Kidney (tissue), 14 donors: ENCODE results near the gene TPPP2. TPM values are rescaled to one million over a fixed set of nuclear protein-coding genes. Genes with fewer than 3 reads are reported as not detected.
A peak's percentile ranks its signal among the peaks of the same experiment; 100 is the strongest.
"Not testable (repeated sequence)": the region's sequence is repeated elsewhere in the genome, so short reads cannot be mapped to it uniquely, and the experiment has no call there.

ENCODE experiments used
- DNase-seq, 5 donors: peaks; one replicate each; pipeline ENCODE4 v3.0.0-alpha.2; 2013 to 2020
- FAIRE-seq: peaks from 2 replicates; lab custom pipeline; 2012; peaks lifted over from hg19 to GRCh38; lab: Jason Lieb, UNC
- H3K27ac ChIP-seq, 2 donors: one replicate each; pipeline ENCODE4 v1.7.0; 2013; ENCODE audit warnings: low read depth in 2 of 2, low read length in 2 of 2, inconsistent platforms in 1 of 2
- H3K27me3 ChIP-seq: one replicate; pipeline ENCODE4 v1.7.1; 2013; ENCODE audit warnings: low read length, inconsistent platforms; ENCODE audit not compliant: control insufficient read depth, insufficient read depth
- H3K36me3 ChIP-seq, 3 donors: one replicate each; pipeline versions ENCODE4 v1.7.0 to v1.7.1; 2013; ENCODE audit warnings: low read length in 3 of 3, control low read depth in 1 of 3, inconsistent platforms in 1 of 3; ENCODE audit not compliant: insufficient read depth in 3 of 3, control insufficient read depth in 2 of 3
- H3K4me1 ChIP-seq, 3 donors: one replicate each; pipeline versions ENCODE4 v1.7.0 to v1.7.1; 2013; ENCODE audit warnings: low read length in 3 of 3, inconsistent platforms in 1 of 3, low read depth in 1 of 3; ENCODE audit not compliant: control insufficient read depth in 2 of 3, insufficient read depth in 2 of 3
- H3K4me3 ChIP-seq, 3 donors: one replicate each; pipeline versions ENCODE4 v1.7.0 to v1.8.1; 2013; ENCODE audit warnings: low read length in 3 of 3, control low read depth in 1 of 3, inconsistent platforms in 1 of 3
- H3K9ac ChIP-seq, 3 donors: one replicate each; pipeline versions ENCODE4 v1.7.0 to v1.7.1; 2013; ENCODE audit warnings: low read length in 3 of 3, control low read depth in 1 of 3, inconsistent platforms in 1 of 3
- H3K9me3 ChIP-seq, 3 donors: one replicate each; pipeline versions ENCODE4 v1.7.0 to v1.7.1; 2013; ENCODE audit warnings: low read length in 3 of 3, control low read depth in 1 of 3, inconsistent platforms in 1 of 3; ENCODE audit not compliant: control insufficient read depth in 2 of 3, insufficient read depth in 1 of 3
- CTCF ChIP-seq: IDR thresholded peaks from 3 replicates; pipeline ENCODE4 v1.5.1; 2012; ENCODE audit warnings: mild to moderate bottlenecking, moderate library complexity, borderline replicate concordance; ENCODE audit not compliant: insufficient read depth; ENCODE audit errors: extremely low read depth
- intact Hi-C: fragments of 100-400 bp; cut with DNase I; formaldehyde crosslinking; loops from one replicate; pipeline ENCODE4 v1.11.1; 2022
- polyA plus RNA-seq: library from polyadenylated mRNA; stranded (reverse); fragments of 350-450 nt; fragmentation: Illumina TruSeq; extraction: RNeasy Lipid Tissue Mini Kit (QIAGEN cat#74804); gene quantifications from one replicate; pipeline ENCODE4 v1.2.3, GENCODE V29; 2014; ENCODE audit warnings: low read depth, low replicate concordance; ENCODE audit not compliant: insufficient read depth
- total RNA-seq: library from RNA; stranded (reverse); fragmentation: NEBNext Ultra II Directional; extraction: Animal tissue kit (Norgen Biotek cat#: 25700); gene quantifications from one replicate; pipeline ENCODE4 v1.2.1, GENCODE V29; 2021
- donor health status: control.
- donor health status: control.
- donor health status: control.
- donor health status: control.
- donor health status: control.
- donor health status: DM: yes; HTN: yes; CAD: no.
- donor health status: Normal renal cell carcinoma (clear cell type).

The TPPP2 gene
- total and polyA plus RNA-seq, 2 donors from 2014 or later, result 1.3 TPM; not detected in 1

- Histone ChIP-seq H3K9ac (no peak overlapping the region), H3K27me3 (no peaks in the 10 kb centered on the region), H3K27ac (no peak overlapping the region), H3K9me3 (no peaks in the 10 kb centered on the region), H3K4me3 (no peak overlapping the region), H3K4me1 (no peaks in the 10 kb centered on the region), H3K36me3 (peaks cover 4 to 29% (median 22%) of the 10 kb centered on the region in 3 donors)
- no peak for FAIRE-seq
- intact Hi-C loops, result no loop called here
- no peak for TF ChIP-seq CTCF
- no peak for DNase-seq
Observed at GRCh38 chr14:20999591-20999990, 30.4 kb upstream of the TPPP2 start.

GRCh38 chr14:21001218-21001617 is 28.8 kb upstream of the TPPP2 start:
- FAIRE-seq, result no peak

GRCh38 chr14:21003788-21004346 is 26.1 kb upstream of the TPPP2 start:
- H3K27me3 ChIP-seq, result no peaks in the 10 kb centered on the region
- no peak overlapping the region for H3K27ac ChIP-seq
- FAIRE-seq, result no peak
- intact Hi-C loops, result no loop called here
- no peak for TF ChIP-seq CTCF
- no peaks in the 10 kb centered on the region for H3K4me1 ChIP-seq
- H3K9ac ChIP-seq, result no peak overlapping the region
- H3K4me3 ChIP-seq, result no peak overlapping the region
- no peak for DNase-seq
- no peaks in the 10 kb centered on the region for H3K36me3 ChIP-seq
- no peaks in the 10 kb centered on the region for H3K9me3 ChIP-seq

More at GRCh38 chr14:21001218-21001617, 28.8 kb upstream of the TPPP2 start:
- H3K9ac ChIP-seq, result no peak overlapping the region
- intact Hi-C loops, result no loop called here
- H3K36me3 ChIP-seq, result peaks cover 0 to 13% (median 6%) of the 10 kb centered on the region in 3 donors
- no peaks in the 10 kb centered on the region for H3K9me3 ChIP-seq
- TF ChIP-seq CTCF, result no peak
- no peak overlapping the region for H3K27ac ChIP-seq
- DNase-seq, result no peak
- H3K4me3 ChIP-seq, result no peak overlapping the region
- no peaks in the 10 kb centered on the region for H3K27me3 ChIP-seq
- H3K4me1 ChIP-seq, result no peaks in the 10 kb centered on the region

GRCh38 chr14:21009721-21010120 is 20.3 kb upstream of the TPPP2 start:
- intact Hi-C loops, result loop anchor here (10.0 kb wide), 1 partner anchor 75 kb away; no protein-coding TSS in a partner anchor
- DNase-seq, result peak in 1 of 5 donors; percentile 49
- not testable (repeated sequence) for H3K4me3 ChIP-seq, H3K27ac ChIP-seq, H3K9ac ChIP-seq, H3K4me1 ChIP-seq, FAIRE-seq, H3K27me3 ChIP-seq, H3K9me3 ChIP-seq, H3K36me3 ChIP-seq
